Heart left ventricle (tissue), 16 donors: ENCODE measurements around the gene KDM4B. TPM values are rescaled to one million over a fixed set of nuclear protein-coding genes. Genes with fewer than 3 reads are reported as not detected.

Experiments
- ATAC-seq, 4 donors: fragments of 200-7000 bp; cut with Tn5 transposase; one replicate each; pipeline ENCODE4 v1.9.1; 2020 to 2022; ENCODE audit warnings: moderate library complexity in 4 of 4, mild to moderate bottlenecking in 3 of 4, moderate number of reproducible peaks in 1 of 4
- DNase-seq, 5 donors: peaks; one replicate each; pipeline ENCODE4 v3.0.0-alpha.2; 2020
- H3K27ac ChIP-seq, 12 donors: fragments of 200-600 bp; sonication (generic) in 4 of 12; one replicate each; pipeline versions ENCODE4 v1.5.0 to v1.8.0; 2016 to 2022; ENCODE audit warnings: mild to moderate bottlenecking in 2 of 12
- H3K27me3 ChIP-seq, 9 donors: fragments of 200-600 bp; sonication (generic) in 2 of 9; one replicate each; pipeline versions ENCODE4 v1.5.1 to v1.8.0; 2016 to 2022; ENCODE audit warnings: mild to moderate bottlenecking in 3 of 9
- H3K36me3 ChIP-seq, 9 donors: fragments of 200-600 bp; sonication (generic) in 2 of 9; one replicate each; pipeline versions ENCODE4 v1.5.0 to v1.8.0; 2018 to 2022; ENCODE audit warnings: mild to moderate bottlenecking in 2 of 9
- H3K4me1 ChIP-seq, 12 donors: fragments of 200-600 bp; sonication (generic) in 4 of 12; one replicate each; pipeline versions ENCODE4 v1.5.0 to v1.8.0; 2016 to 2022; ENCODE audit warnings: mild to moderate bottlenecking in 3 of 12
- H3K4me3 ChIP-seq, 12 donors: fragments of 200-600 bp; sonication (generic) in 4 of 12; one replicate each; pipeline versions ENCODE4 v1.5.0 to v1.8.0; 2017 to 2022; ENCODE audit warnings: mild to moderate bottlenecking in 9 of 12, moderate library complexity in 4 of 12
- H3K9me3 ChIP-seq, 12 donors: fragments of 200-600 bp; sonication (generic) in 4 of 12; one replicate each; pipeline versions ENCODE4 v1.5.0 to v1.8.0; 2016 to 2022; ENCODE audit warnings: mild to moderate bottlenecking in 1 of 12
- POLR2A ChIP-seq, 2 donors: fragments of 450-650 bp; IDR thresholded peaks; one replicate each; pipeline ENCODE4 v1.6.1; 2017; ENCODE audit warnings: antibody characterized with exemption in 2 of 2, mild to moderate bottlenecking in 2 of 2, moderate library complexity in 2 of 2
- WGBS, 4 donors: extraction: QIAGEN DNeasy Blood & Tissue Kit in 2 of 4; methylation state at CpG; one replicate each; pipeline versions ENCODE4 v1.1.5 to v1.1.7; 2013 to 2018; 5-methylcytosine and 5-hydroxymethylcytosine counted together
- intact Hi-C, 10 donors: fragments of 100-400 bp; cut with DNase I; formaldehyde crosslinking; loops; one replicate each; pipeline versions ENCODE4 v1.11.1 to v1.14.2; 2022
- polyA plus RNA-seq, 2 donors: library from polyadenylated mRNA; stranded (reverse); fragments of 200-250 nt; gene quantifications; one replicate each; pipeline ENCODE4 v1.2.3, GENCODE V29; 2013
- total RNA-seq, 9 donors: library from RNA; depleted of rRNA in 2 of 9; stranded (reverse); fragments of >200 nt in 2 of 9; fragmentation: NEBNext Ultra II Directional in 3 of 9; extraction: Animal tissue kit (Norgen Biotek cat#: 25700) in 3 of 9; gene quantifications; one replicate each; pipeline versions ENCODE4 v1.1.0 to v1.2.4, GENCODE V29; 2016 to 2023
- TF ChIP-seq, protein P1 (sequence below), 12 donors: fragments of 200-600 bp; sonication (generic) in 4 of 12; IDR thresholded peaks; one replicate each; pipeline versions ENCODE4 v1.5.0 to v1.8.0; 2018 to 2022; ENCODE audit warnings: antibody characterized with exemption in 12 of 12, mild to moderate bottlenecking in 5 of 12
- donor health status: ischemic (EF 13 %, LVEDD 7.1; RV severe dilation, severe dysfunction).
- donor health status: healthy with polysubstance abuse.
- donor health status: DM: no; HTN: yes; CAD: no.
- donor health status: DM: no; HTN: no; CAD: no.
- donor health status: ischemic (EF 25% LVEDD 6.9; RV normal size, moderate dysfunction).
- donor health status: ischemic (EF 25% LVEDD 5.7; RV mildly dilated, moderate dysfunction).
- donor health status: healthy.
- donor health status: DM: yes; HTN: yes; CAD: no.
- donor health status: ischemic (EF 35%, LVEDD 5.7; RV mildly dilated, moderate dysfunction).
- donor health status: nonischemic (EF 11% LVEDD 7.7; RV severe dilation, severe dysfunction).
- donor health status: DM: yes; HTN: yes; CAD: no.
- donor health status: PGD.
- donor health status: ischemic (EF 29% LVEDD 5.4; RV normal size, mild dysfunction).
- donor health status: nonischemic (EF 23%, LVEDD 6.1; RV moderate dilation, normal function).

Gene KDM4B
- total and polyA plus RNA-seq, 11 donors = 21.5 to 36.5 (median 27.2) TPM

DNA sequence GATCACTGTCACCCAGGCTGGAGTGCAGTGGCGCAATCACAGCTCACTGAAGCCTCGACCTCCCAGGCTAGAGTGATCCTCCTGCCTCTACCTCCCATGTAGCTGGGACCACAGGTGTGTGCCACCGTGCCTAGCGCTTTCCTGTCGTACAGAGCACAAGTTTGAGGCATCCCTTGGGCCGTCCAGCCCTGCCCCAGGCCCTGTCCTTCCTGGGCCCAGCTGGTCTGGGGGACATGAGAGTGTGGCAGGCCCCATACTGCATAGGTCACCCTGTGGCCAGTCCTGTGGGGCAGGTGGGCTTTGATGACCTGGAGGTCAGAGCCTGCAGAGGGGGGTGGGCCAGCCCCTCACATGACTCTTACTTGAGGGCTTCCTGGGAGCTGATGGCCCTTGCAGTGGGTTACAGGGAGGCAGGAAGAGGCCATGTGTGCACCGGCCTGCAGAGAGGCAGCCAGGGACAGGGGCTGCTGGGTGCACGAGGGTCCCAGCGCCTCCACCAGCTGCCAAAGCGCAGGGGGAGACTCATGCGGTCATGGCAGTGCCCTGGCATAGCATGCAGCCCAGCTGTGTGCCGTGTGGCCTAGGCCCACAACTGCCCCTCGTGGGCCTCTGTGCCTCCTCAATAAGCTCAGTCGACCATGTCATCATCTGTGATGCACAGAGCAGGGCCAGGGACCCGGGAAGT is 61.4 kb downstream of the KDM4B start:
- Histone ChIP-seq H3K27ac (no peak overlapping the region), H3K36me3 (peaks cover 0 to 25% (median 19%) of the 10 kb centered on the region in 9 donors), H3K4me3 (no peak overlapping the region), H3K4me1 (peaks cover 0 to 52% (median 22%) of the 10 kb centered on the region in 12 donors), H3K27me3 (no peaks in the 10 kb centered on the region), H3K9me3 (no peaks in the 10 kb centered on the region)
- TF ChIP-seq, protein P1, sequence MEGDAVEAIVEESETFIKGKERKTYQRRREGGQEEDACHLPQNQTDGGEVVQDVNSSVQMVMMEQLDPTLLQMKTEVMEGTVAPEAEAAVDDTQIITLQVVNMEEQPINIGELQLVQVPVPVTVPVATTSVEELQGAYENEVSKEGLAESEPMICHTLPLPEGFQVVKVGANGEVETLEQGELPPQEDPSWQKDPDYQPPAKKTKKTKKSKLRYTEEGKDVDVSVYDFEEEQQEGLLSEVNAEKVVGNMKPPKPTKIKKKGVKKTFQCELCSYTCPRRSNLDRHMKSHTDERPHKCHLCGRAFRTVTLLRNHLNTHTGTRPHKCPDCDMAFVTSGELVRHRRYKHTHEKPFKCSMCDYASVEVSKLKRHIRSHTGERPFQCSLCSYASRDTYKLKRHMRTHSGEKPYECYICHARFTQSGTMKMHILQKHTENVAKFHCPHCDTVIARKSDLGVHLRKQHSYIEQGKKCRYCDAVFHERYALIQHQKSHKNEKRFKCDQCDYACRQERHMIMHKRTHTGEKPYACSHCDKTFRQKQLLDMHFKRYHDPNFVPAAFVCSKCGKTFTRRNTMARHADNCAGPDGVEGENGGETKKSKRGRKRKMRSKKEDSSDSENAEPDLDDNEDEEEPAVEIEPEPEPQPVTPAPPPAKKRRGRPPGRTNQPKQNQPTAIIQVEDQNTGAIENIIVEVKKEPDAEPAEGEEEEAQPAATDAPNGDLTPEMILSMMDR (IDR thresholded peaks at IDR 0.05) = no peak
- no peak for TF ChIP-seq POLR2A (IDR thresholded peaks at IDR 0.05)
- DNase-seq (no peak), ATAC-seq (no peak)
- WGBS, 4 donors = 85 to 90% (median 88%) methylated on average over 8 to 15 of the region's 15 CpGs
- intact Hi-C loops = loop anchor here (2.0 to 5.0 kb wide), 13 partner anchors 48 to 223 kb away; partner anchors contain the start of gene KDM4B (in 1 of the 10)

DNA sequence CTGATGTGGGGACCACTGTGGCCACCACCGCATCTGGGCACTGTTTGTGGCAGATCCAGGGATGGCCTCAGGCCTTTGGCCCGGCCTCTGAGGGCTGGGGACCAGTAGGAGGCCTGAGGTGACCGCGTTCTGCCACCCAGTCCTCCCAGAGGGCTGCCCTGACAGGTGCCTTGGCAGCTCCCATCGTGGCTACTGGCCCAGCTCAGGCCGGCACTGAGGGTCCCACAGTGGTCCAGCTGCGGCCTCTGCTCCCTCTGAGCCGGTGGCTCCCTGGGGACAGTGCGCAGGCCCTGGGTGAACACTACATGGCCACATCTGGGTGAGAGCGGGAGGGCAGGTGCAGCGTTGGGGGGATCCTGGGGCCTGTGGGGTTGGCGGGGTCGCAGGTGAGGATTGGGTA is 61.9 kb downstream of the KDM4B start:
- ATAC-seq = peak in 1 of 4 donors; percentile 2
- no peaks in the 10 kb centered on the region for H3K27me3 ChIP-seq
- H3K4me1 ChIP-seq = peaks cover 0 to 57% (median 26%) of the 10 kb centered on the region in 12 donors
- no peak for DNase-seq
- peaks cover 0 to 27% (median 19%) of the 10 kb centered on the region in 9 donors for H3K36me3 ChIP-seq
- intact Hi-C loops = loop anchor here (1.0 to 5.0 kb wide), 15 partner anchors 49 to 224 kb away; partner anchors contain the start of gene KDM4B (in 1 of the 10)
- TF ChIP-seq, protein P1 (IDR thresholded peaks at IDR 0.05) = no peak
- no peak for TF ChIP-seq POLR2A (IDR thresholded peaks at IDR 0.05)
- H3K27ac ChIP-seq = no peak overlapping the region
- no peaks in the 10 kb centered on the region for H3K9me3 ChIP-seq
- WGBS, 4 donors = 75 to 93% (median 88%) methylated on average over 6 to 13 of the region's 13 CpGs
- H3K4me3 ChIP-seq = no peak overlapping the region

DNA sequence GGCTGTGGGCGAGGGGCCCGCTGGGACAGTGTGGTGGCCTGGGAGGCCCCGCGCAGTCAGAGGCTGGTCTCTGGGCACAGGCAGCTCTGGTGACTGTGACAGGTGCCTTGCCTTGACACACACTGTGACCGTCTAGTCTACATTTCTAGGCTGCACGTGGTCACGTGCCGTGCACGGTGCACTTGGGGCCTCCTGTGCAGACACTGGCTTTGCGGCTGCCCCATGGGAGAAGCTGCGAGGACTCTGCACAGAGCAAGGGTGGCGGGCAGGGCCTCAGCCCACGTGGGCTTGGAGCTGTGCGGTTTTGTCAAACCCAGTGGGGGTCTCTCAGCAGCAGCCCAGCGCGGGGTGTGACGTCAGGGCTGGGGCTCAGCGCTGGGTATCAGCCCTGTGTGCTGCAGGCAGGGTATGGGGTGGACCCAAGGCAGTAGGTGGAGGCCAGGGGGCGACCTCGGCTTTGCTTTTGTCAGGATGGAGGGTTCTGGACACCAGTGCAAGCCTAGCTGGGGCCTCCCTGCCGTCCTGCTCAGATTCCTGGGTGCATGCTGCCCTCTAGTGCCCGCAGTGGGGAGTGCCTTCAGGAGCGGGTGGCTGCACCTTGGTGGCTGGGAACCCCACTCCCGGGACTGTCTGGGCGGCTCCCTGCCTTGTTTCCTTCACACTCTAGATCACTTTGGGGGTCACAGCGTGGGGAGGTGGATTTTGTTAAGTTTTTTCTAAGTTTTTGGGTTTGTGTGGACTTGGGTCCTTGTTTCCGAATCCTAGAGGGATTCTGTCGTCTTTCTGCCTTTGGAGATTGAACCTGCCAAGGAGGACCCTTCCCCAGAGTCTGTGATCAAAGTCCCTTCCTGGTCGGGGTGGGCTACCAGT is 62.6 kb downstream of the KDM4B start:
- Histone ChIP-seq H3K4me3 (no peak overlapping the region), H3K36me3 (peaks cover 0 to 27% (median 19%) of the 10 kb centered on the region in 9 donors), H3K27ac (peak overlapping the region in 3 of 12 donors; percentile 42 to 81 (median 74)), H3K27me3 (no peaks in the 10 kb centered on the region), H3K9me3 (no peaks in the 10 kb centered on the region), H3K4me1 (peaks cover 4 to 63% (median 32%) of the 10 kb centered on the region in 12 donors)
- intact Hi-C loops = loop anchor here (1.0 to 5.0 kb wide), 16 partner anchors 49 to 224 kb away; partner anchors contain the start of gene KDM4B (in 1 of the 10)
- DNase-seq (peak; percentile 78 to 91 (median 83)), ATAC-seq (peak; percentile 74 to 88 (median 80))
- 42 to 58% (median 51%) methylated on average over 15 to 29 of the region's 29 CpGs for WGBS, 4 donors
- no peak for TF ChIP-seq POLR2A (IDR thresholded peaks at IDR 0.05)
- TF ChIP-seq, protein P1 (IDR thresholded peaks at IDR 0.05) = peak; percentile 90 to 96 (median 95)
